Neutrophil (primary cell): ENCODE data around the gene CPNE7.

Source experiments
- H3K27ac ChIP-seq: fragments of 200-600 bp; sonication (generic); 2 replicates; pipeline ENCODE4 v1.5.1; 2016; ENCODE audit warnings: mild to moderate bottlenecking, moderate library complexity
- H3K27me3 ChIP-seq: fragments of 200-600 bp; sonication (generic); 2 replicates; pipeline ENCODE4 v1.6.0; 2016; ENCODE audit warnings: mild to moderate bottlenecking
- H3K36me3 ChIP-seq: fragments of 200-600 bp; sonication (generic); 2 replicates; pipeline ENCODE4 v1.5.1; 2017
- H3K4me1 ChIP-seq, 2 experiments: fragments of 200-600 bp in 1 of 2; sonication (generic) in 1 of 2; 1 replicate in 1 of 2; 2 replicates in 1 of 2; pipeline versions ENCODE4 v1.5.1 to v1.6.1; 2013 to 2016; ENCODE audit warnings: low read depth in 1 of 2, low read length in 1 of 2, mild to moderate bottlenecking in 1 of 2, moderate library complexity in 1 of 2; ENCODE audit not compliant: control insufficient read depth in 1 of 2, insufficient read depth in 1 of 2
- H3K4me3 ChIP-seq, 2 experiments: fragments of 200-600 bp in 1 of 2; sonication (generic) in 1 of 2; 1 replicate in 1 of 2; 2 replicates in 1 of 2; pipeline ENCODE4 v1.5.1; 2013 to 2016; ENCODE audit warnings: low read depth in 1 of 2, low read length in 1 of 2, mild to moderate bottlenecking in 1 of 2, moderate library complexity in 1 of 2
- H3K9me3 ChIP-seq: fragments of 200-600 bp; sonication (generic); 2 replicates; pipeline ENCODE4 v1.5.1; 2016
- TF ChIP-seq, protein P1 (sequence below): fragments of 200-600 bp; sonication (generic); IDR thresholded peaks from 2 replicates; pipeline ENCODE4 v1.5.1; 2016; ENCODE audit warnings: antibody characterized with exemption

Gene CPNE7

DNA sequence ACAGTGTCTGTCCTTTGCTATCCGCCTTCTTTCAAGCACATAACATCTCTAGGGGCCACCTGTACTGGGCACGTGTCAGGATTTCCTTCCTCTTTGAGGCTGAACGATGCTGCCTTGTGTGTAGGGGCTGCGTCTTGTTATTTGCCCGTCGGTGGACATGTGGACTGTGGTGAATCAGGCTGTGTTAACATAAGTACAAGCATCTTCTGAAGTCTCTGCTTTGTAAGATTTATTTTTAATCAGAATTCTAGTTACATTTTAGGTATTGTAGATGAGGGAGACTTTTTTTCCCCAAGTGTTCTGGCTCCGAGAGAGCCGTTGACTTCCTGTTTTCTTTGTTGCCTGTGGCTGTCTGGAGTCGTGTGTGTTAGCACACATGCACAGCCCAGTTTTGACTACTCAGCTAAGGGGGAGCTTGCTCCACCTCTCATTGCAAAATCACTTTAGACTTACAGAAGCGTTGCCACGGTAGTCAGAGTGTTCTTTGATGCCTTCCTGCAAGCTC is 41.3 kb upstream of the CPNE7 start:
- Histone ChIP-seq H3K36me3 (peaks cover 52% of the 10 kb centered on the region), H3K4me1 (peaks cover 39% of the 10 kb centered on the region in 2 experiments), H3K27me3 (no peaks in the 10 kb centered on the region), H3K9me3 (no peaks in the 10 kb centered on the region), H3K27ac (peak overlapping the region; percentile 94), H3K4me3 (peak overlapping the region; percentile 53 to 62)
- TF ChIP-seq, protein P1, sequence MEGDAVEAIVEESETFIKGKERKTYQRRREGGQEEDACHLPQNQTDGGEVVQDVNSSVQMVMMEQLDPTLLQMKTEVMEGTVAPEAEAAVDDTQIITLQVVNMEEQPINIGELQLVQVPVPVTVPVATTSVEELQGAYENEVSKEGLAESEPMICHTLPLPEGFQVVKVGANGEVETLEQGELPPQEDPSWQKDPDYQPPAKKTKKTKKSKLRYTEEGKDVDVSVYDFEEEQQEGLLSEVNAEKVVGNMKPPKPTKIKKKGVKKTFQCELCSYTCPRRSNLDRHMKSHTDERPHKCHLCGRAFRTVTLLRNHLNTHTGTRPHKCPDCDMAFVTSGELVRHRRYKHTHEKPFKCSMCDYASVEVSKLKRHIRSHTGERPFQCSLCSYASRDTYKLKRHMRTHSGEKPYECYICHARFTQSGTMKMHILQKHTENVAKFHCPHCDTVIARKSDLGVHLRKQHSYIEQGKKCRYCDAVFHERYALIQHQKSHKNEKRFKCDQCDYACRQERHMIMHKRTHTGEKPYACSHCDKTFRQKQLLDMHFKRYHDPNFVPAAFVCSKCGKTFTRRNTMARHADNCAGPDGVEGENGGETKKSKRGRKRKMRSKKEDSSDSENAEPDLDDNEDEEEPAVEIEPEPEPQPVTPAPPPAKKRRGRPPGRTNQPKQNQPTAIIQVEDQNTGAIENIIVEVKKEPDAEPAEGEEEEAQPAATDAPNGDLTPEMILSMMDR, result peak; percentile 11

DNA sequence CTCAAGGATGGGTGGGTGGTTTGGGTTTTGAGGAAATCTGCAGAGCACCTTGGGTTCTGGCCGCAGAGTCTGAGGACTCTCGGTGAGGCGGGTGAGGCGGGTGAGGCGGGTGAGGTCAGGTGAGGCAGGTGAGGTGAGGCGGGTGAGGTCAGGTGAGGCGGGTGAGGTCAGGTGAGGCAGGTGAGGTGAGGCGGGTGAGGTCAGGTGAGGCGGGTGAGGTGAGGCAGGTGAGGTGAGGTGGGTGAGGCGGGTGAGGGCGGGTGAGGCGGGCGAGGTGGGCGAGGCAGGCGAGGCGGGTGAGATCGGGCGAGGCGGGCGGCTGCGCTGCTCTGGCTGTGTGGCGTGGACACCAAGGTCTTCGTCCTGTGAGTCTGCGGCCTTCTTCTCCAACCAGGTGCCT is 39.2 kb upstream of the CPNE7 start:
- Histone ChIP-seq H3K4me3 (no peak overlapping the region), H3K9me3 (no peaks in the 10 kb centered on the region), H3K36me3 (peaks cover 35% of the 10 kb centered on the region), H3K4me1 (peaks cover 39% of the 10 kb centered on the region in 2 experiments), H3K27ac (peak overlapping the region; percentile 94), H3K27me3 (no peaks in the 10 kb centered on the region)
- TF ChIP-seq, protein P1, result no peak

DNA sequence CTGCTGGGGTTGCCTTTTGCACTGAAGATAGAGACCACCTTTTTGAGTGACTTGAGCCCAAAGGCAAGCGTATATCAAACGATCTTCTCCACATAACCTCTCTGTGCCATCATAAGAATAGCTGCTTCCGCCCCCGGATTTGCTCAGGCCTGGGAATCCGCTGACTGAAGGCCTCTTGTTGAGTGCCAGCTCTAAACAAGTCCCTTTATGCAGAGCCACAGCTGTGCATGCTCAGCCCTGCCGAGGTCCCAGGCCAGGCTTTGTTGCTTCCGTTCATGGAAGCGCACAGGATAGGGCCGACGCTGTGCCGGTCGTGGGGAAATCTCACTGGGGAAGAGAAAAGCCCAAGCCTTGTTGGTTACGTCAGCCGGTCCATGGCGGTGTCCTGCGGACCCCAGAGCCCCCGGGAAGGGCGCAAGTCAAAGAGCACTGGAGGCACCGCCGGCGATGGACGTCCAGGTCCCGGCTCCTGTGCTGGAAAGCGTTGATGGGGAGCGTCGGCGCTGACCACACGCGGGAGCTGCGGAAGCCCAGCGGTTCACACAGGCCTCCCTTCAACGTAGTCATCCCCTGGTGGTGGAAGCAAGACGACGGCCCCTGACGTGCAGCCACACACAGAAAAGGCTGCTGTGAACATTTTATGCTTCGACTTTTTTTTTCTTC is 38.5 kb upstream of the CPNE7 start:
- Histone ChIP-seq H3K27ac (no peak overlapping the region), H3K36me3 (peaks cover 35% of the 10 kb centered on the region), H3K4me1 (peaks cover 34 to 36% of the 10 kb centered on the region in 2 experiments), H3K27me3 (no peaks in the 10 kb centered on the region), H3K4me3 (no peak overlapping the region), H3K9me3 (no peaks in the 10 kb centered on the region)
- TF ChIP-seq, protein P1, result no peak

DNA sequence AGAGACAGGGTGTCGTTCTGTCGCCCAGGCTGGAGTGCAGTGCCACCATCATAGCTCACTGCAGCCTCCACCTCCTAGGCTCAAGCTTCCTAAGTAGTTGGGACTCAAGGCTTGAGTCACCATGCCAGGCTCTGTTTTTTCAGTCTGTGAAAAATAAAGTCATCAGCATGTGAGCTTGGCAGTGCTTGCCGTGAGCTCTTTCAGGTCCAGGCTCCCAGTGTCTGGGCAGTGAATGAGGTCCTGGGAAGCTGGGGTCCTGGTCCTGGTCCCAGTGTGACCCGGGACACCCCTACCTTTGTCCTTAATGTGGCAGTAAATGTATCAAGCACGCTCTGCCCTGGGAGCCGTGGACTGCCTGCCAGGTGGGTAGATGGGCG is 38.0 kb upstream of the CPNE7 start:
- H3K4me1 ChIP-seq, result peaks cover 28 to 31% of the 10 kb centered on the region in 2 experiments
- H3K36me3 ChIP-seq, result peaks cover 32% of the 10 kb centered on the region
- TF ChIP-seq, protein P1, result no peak

DNA sequence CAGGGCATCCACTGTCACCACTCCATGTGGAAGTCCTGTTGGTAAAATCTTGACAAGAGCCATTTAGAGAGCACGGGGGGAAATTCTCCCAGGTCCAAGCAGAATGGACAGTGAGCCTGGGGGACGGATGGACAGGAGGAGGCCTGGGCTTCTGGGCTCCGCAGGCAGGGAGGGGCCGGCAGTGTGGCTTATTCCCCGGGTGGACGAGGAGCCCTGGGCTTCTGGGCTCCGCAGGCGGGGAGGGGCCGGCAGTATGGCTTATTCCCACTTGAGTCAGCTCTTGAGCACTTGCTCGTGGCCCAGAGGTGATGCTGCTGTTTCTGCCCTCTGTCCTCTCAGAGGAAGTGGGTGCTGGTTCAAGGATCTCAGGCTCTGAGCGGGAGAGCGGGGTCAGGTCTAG is 37.3 kb upstream of the CPNE7 start:
- Histone ChIP-seq H3K27me3 (no peaks in the 10 kb centered on the region), H3K36me3 (peaks cover 32% of the 10 kb centered on the region), H3K27ac (no peak overlapping the region), H3K4me1 (peaks cover 22 to 24% of the 10 kb centered on the region in 2 experiments), H3K4me3 (no peak overlapping the region), H3K9me3 (no peaks in the 10 kb centered on the region)
- TF ChIP-seq, protein P1, result no peak

More for the DNA sequence above, 38.0 kb upstream of the CPNE7 start:
- Histone ChIP-seq H3K4me3 (no peak overlapping the region), H3K27ac (no peak overlapping the region), H3K9me3 (no peaks in the 10 kb centered on the region), H3K27me3 (no peaks in the 10 kb centered on the region)
